Measurements from ENCODE around the gene CHRDL1. TPM values are rescaled to one million over a fixed set of nuclear protein-coding genes. Genes with fewer than 3 reads are reported as not detected.

Gene CHRDL1
- total and polyA plus RNA-seq, 8 donors, result 2.6 to 140 (median 6.8) TPM

DNA sequence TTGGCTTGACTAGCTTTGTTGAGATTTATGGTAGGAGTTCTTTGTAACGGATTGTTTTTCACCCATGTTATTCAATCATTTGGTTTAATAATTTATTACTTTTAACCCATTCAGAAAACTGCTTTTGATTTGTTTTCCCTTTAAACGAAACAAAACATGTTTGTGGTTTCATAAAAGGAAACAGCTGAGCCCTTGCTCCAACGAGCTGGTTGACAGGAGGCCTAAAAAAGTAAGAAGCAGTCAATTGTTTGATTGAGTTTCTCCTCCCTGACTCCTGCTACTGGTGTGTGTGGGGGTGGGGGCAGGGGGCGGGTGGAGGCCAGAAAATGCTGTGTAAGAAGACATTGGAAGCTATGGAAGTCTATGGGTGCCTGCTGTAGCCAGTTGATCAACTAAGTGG is 102.8 kb downstream of the CHRDL1 start:
- no peak overlapping the region for H3K4me3 ChIP-seq
- DNase-seq, result no peak
- TF ChIP-seq EP300 (IDR thresholded peaks at IDR 0.05) (no peak), POLR2A (IDR thresholded peaks at IDR 0.05) (no peak), POLR2AphosphoS5 (IDR thresholded peaks at IDR 0.05) (no peak)
- TF ChIP-seq, protein P1, sequence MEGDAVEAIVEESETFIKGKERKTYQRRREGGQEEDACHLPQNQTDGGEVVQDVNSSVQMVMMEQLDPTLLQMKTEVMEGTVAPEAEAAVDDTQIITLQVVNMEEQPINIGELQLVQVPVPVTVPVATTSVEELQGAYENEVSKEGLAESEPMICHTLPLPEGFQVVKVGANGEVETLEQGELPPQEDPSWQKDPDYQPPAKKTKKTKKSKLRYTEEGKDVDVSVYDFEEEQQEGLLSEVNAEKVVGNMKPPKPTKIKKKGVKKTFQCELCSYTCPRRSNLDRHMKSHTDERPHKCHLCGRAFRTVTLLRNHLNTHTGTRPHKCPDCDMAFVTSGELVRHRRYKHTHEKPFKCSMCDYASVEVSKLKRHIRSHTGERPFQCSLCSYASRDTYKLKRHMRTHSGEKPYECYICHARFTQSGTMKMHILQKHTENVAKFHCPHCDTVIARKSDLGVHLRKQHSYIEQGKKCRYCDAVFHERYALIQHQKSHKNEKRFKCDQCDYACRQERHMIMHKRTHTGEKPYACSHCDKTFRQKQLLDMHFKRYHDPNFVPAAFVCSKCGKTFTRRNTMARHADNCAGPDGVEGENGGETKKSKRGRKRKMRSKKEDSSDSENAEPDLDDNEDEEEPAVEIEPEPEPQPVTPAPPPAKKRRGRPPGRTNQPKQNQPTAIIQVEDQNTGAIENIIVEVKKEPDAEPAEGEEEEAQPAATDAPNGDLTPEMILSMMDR (IDR thresholded peaks at IDR 0.05), result no peak
- intact Hi-C loops (cut with DNase I; ENCODE audit: low total_unique reads), result no loop called here
- no peaks in the 10 kb centered on the region for H3K27me3 ChIP-seq
- no peaks in the 10 kb centered on the region for H3K36me3 ChIP-seq
- no peaks in the 10 kb centered on the region for H3K9me3 ChIP-seq
- 33 to 44% (median 36%) methylated on average over 4 of the region's 4 CpGs for WGBS, 5 donors
- H3K27ac ChIP-seq, result no peak overlapping the region
- no peaks in the 10 kb centered on the region for H3K4me1 ChIP-seq

DNA sequence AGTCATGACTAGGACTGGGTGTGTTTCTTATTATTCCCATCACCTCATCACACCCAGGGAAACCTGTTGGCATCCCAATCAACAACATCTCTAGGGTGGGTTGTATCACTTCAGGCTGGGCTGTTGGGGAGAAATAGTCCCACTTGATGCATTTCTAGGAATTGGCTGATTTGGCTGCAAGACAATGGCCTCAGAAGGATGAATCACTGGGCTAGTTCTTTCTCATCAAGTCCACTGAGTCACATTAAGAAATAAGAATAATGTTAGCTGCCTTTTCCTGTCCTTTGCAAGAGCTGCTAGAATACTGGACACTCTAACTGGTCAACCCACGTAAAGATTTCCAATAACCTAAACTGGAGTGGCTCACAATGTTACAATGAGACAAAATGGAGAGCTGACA is 104.2 kb downstream of the CHRDL1 start:
- Histone ChIP-seq H3K4me1 (no peaks in the 10 kb centered on the region), H3K4me3 (no peak overlapping the region), H3K27me3 (no peaks in the 10 kb centered on the region), H3K9me3 (no peaks in the 10 kb centered on the region), H3K27ac (no peak overlapping the region), H3K36me3 (no peaks in the 10 kb centered on the region)
- 70 to 100% (median 80%) methylated on average over 1 of the region's 1 CpG for WGBS, 5 donors
- no peak for TF ChIP-seq POLR2AphosphoS5 (IDR thresholded peaks at IDR 0.05)
- TF ChIP-seq, protein P1 (IDR thresholded peaks at IDR 0.05), result no peak
- DNase-seq, result no peak
- intact Hi-C loops (cut with DNase I; ENCODE audit: low total_unique reads), result no loop called here

DNA sequence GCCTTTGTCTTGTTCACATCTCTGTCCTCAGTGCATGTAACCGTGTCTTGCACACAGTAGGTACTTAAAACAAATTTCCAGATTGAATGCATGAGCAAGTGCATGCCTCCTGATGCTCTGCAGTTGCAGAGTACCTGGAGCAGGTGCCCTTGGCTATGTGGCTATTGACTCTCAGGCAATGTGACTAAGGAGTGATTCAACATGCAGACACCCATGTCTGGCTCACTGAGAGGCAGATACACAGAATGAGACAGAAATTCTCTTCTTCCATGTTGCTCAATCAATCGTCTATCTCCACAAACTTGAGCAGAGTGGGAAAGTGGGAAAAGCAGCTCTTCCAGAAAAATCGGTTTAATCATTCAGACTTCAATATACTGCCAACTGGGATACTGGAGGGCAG is 111.0 kb downstream of the CHRDL1 start:
- WGBS, 5 donors, result 60 to 80% (median 73%) methylated on average over 3 of the region's 3 CpGs
- Histone ChIP-seq H3K27ac (no peak overlapping the region), H3K36me3 (no peaks in the 10 kb centered on the region), H3K4me3 (no peak overlapping the region), H3K9me3 (no peaks in the 10 kb centered on the region), H3K4me1 (no peaks in the 10 kb centered on the region), H3K27me3 (peaks cover 0 to under 1% (median 0%) of the 10 kb centered on the region in 3 donors)
- intact Hi-C loops (cut with DNase I; ENCODE audit: low total_unique reads), result no loop called here
- TF ChIP-seq, protein P1 (IDR thresholded peaks at IDR 0.05), result no peak
- TF ChIP-seq POLR2AphosphoS5 (IDR thresholded peaks at IDR 0.05) (no peak), EP300 (IDR thresholded peaks at IDR 0.05) (no peak), POLR2A (IDR thresholded peaks at IDR 0.05) (no peak)
- no peak for DNase-seq

DNA sequence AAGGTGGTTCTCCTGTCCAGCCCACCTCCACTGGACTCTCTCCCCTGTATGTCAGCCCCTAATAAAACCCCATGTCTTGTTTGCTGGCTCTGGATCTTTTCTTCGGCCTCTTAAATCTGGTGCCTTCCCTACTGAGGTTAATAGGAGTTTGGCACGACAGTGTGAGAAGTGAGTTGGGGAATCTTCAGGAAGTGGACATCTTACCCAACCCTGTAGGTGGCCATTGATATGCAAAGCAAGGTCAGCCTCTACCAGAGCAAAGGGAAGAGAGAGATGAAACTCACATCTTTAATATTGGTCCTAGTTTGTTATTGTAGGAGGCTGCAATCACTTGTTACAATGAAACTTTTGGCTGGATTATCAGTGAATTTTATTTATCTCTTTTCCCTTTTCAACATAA is 111.7 kb downstream of the CHRDL1 start:
- no peak for DNase-seq
- 64 to 88% (median 71%) methylated on average over 2 of the region's 2 CpGs for WGBS, 5 donors
- Histone ChIP-seq H3K4me3 (no peak overlapping the region), H3K9me3 (no peaks in the 10 kb centered on the region), H3K36me3 (no peaks in the 10 kb centered on the region), H3K27ac (no peak overlapping the region), H3K4me1 (no peaks in the 10 kb centered on the region), H3K27me3 (peaks cover 0 to 7% (median 0%) of the 10 kb centered on the region in 3 donors)
- TF ChIP-seq EP300 (IDR thresholded peaks at IDR 0.05) (no peak), POLR2AphosphoS5 (IDR thresholded peaks at IDR 0.05) (no peak)
- intact Hi-C loops (cut with DNase I; ENCODE audit: low total_unique reads), result no loop called here

DNA sequence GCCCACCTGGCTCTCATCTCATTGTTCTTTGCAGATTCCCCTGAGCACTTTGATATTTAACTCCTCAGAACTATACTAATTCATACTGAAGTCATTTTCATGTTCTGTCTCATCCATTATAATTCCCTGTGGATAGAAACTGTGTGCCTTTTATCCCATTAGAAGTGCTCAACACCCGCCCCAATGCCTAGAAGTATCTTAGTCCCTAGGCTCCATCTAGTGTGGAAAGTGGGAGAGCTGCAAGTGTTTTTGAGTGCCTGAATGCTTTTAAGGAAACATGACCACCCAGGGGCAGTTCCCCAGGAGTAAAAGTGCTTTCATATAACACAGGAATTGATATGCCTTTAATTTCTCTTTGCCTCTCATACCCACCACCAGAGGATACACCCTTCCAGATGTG is 117.0 kb downstream of the CHRDL1 start:
- H3K36me3 ChIP-seq, result no peaks in the 10 kb centered on the region
- no peak overlapping the region for H3K27ac ChIP-seq
- H3K4me3 ChIP-seq, result no peak overlapping the region
- WGBS, 5 donors, result 68 to 73% (median 70%) methylated on average over 1 of the region's 1 CpG
- DNase-seq, result no peak
- intact Hi-C loops (cut with DNase I; ENCODE audit: low total_unique reads), result no loop called here
- no peaks in the 10 kb centered on the region for H3K9me3 ChIP-seq
- TF ChIP-seq POLR2A (IDR thresholded peaks at IDR 0.05), result no peak
- no peak for TF ChIP-seq POLR2AphosphoS5 (IDR thresholded peaks at IDR 0.05)
- no peak for TF ChIP-seq EP300 (IDR thresholded peaks at IDR 0.05)
- TF ChIP-seq, protein P1 (IDR thresholded peaks at IDR 0.05), result no peak
- H3K4me1 ChIP-seq, result no peaks in the 10 kb centered on the region
- peaks cover 0 to 14% (median 0%) of the 10 kb centered on the region in 3 donors for H3K27me3 ChIP-seq
